H9 (cell line): ENCODE results near the gene TMEM271. TPM values are rescaled to one million over a fixed set of nuclear protein-coding genes. Genes with fewer than 3 reads are reported as not detected.

ENCODE experiments used
- DNase-seq: peaks from one replicate; pipeline ENCODE4 v3.0.0-alpha.2; 2017
- H2AFZ ChIP-seq: one replicate; pipeline ENCODE4 v1.6.1; 2013; ENCODE audit warnings: mild to moderate bottlenecking, low read length, control low read depth, moderate library complexity
- H2AK5ac ChIP-seq: 2 replicates; pipeline ENCODE4 v1.6.1; 2013; ENCODE audit warnings: low read length, control low read depth, mixed read lengths; ENCODE audit not compliant: insufficient read length
- H2BK120ac ChIP-seq: one replicate; pipeline ENCODE4 v1.6.1; 2013; ENCODE audit warnings: low read depth, mild to moderate bottlenecking, low read length, control low read depth, inconsistent platforms; ENCODE audit not compliant: poor library complexity, severe bottlenecking
- H2BK12ac ChIP-seq: 2 replicates; pipeline ENCODE4 v1.6.1; 2013; ENCODE audit warnings: low read length, control low read depth, mixed read lengths, low read depth; ENCODE audit not compliant: insufficient read length
- H2BK15ac ChIP-seq: 2 replicates; pipeline ENCODE4 v1.6.1; 2013; ENCODE audit warnings: low read depth, low read length, control low read depth
- H2BK20ac ChIP-seq: one replicate; pipeline ENCODE4 v1.6.1; 2013; ENCODE audit warnings: low read depth, mild to moderate bottlenecking, low read length, control low read depth, inconsistent platforms; ENCODE audit not compliant: poor library complexity, severe bottlenecking
- H2BK5ac ChIP-seq: 2 replicates; pipeline ENCODE4 v1.6.1; 2013; ENCODE audit warnings: low read length, control low read depth, mixed read lengths; ENCODE audit not compliant: insufficient read length
- H3K14ac ChIP-seq: 2 replicates; pipeline ENCODE4 v1.6.1; 2013; ENCODE audit warnings: low read length, control low read depth; ENCODE audit not compliant: insufficient read depth
- H3K18ac ChIP-seq: 2 replicates; pipeline ENCODE4 v1.6.1; 2013; ENCODE audit warnings: low read depth, mild to moderate bottlenecking, mixed read lengths, low read length, control low read depth; ENCODE audit not compliant: insufficient read length
- H3K23ac ChIP-seq: 2 replicates; pipeline ENCODE4 v1.6.1; 2013; ENCODE audit warnings: low read length, control low read depth, mixed read lengths, low read depth; ENCODE audit not compliant: insufficient read length
- H3K23me2 ChIP-seq: 2 replicates; pipeline ENCODE4 v1.6.1; 2013; ENCODE audit warnings: low read depth, mild to moderate bottlenecking, mixed read lengths, low read length, control low read depth; ENCODE audit not compliant: insufficient read length, poor library complexity, severe bottlenecking
- H3K27ac ChIP-seq: 2 replicates; pipeline ENCODE4 v1.5.1; 2013; ENCODE audit warnings: low read length, control low read depth, mixed read lengths, low read depth; ENCODE audit not compliant: insufficient read length
- H3K27me3 ChIP-seq: 2 replicates; pipeline ENCODE4 v1.6.1; 2013; ENCODE audit warnings: low read length, control low read depth, inconsistent platforms; ENCODE audit not compliant: insufficient read depth
- H3K4ac ChIP-seq: 2 replicates; pipeline ENCODE4 v1.6.1; 2013; ENCODE audit warnings: low read depth, mild to moderate bottlenecking, control low read depth, inconsistent platforms, low read length, moderate library complexity
- H3K4me1 ChIP-seq: 2 replicates; pipeline ENCODE4 v1.6.1; 2013; ENCODE audit warnings: low read length, control low read depth, inconsistent platforms; ENCODE audit not compliant: insufficient read depth
- H3K4me2 ChIP-seq: 2 replicates; pipeline ENCODE4 v1.6.1; 2013; ENCODE audit warnings: low read length, control low read depth, mixed read lengths; ENCODE audit not compliant: insufficient read length, insufficient read depth
- H3K56ac ChIP-seq: 2 replicates; pipeline ENCODE4 v1.6.1; 2013; ENCODE audit warnings: low read depth, mild to moderate bottlenecking, mixed read lengths, low read length, control low read depth; ENCODE audit not compliant: insufficient read length
- H3K79me1 ChIP-seq: 2 replicates; pipeline ENCODE4 v1.6.1; 2013; ENCODE audit warnings: low read depth, mild to moderate bottlenecking, moderate library complexity, low read length, control low read depth, inconsistent platforms; ENCODE audit not compliant: insufficient read depth, poor library complexity, severe bottlenecking
- H3K79me2 ChIP-seq: 2 replicates; pipeline ENCODE4 v1.6.1; 2013; ENCODE audit warnings: low read length, control low read depth, inconsistent platforms; ENCODE audit not compliant: insufficient read depth
- H3K9ac ChIP-seq: 2 replicates; pipeline ENCODE4 v1.6.1; 2013; ENCODE audit warnings: low read length, control low read depth, mixed read lengths; ENCODE audit not compliant: insufficient read length; ENCODE audit errors: extremely low read depth
- H3K9me3 ChIP-seq: one replicate; pipeline ENCODE4 v1.6.1; 2013; ENCODE audit warnings: low read depth, low read length, inconsistent platforms; ENCODE audit not compliant: control insufficient read depth
- H3T11ph ChIP-seq: one replicate; pipeline ENCODE4 v1.6.1; 2013; ENCODE audit warnings: mild to moderate bottlenecking, low read length, control low read depth, inconsistent platforms
- H4K20me1 ChIP-seq: one replicate; pipeline ENCODE4 v1.6.1; 2013; ENCODE audit not compliant: control insufficient read depth, insufficient read length, insufficient read depth
- H4K5ac ChIP-seq: 2 replicates; pipeline ENCODE4 v1.6.1; 2013; ENCODE audit warnings: low read depth, mild to moderate bottlenecking, mixed read lengths, low read length, control low read depth; ENCODE audit not compliant: insufficient read length
- H4K8ac ChIP-seq: replicated peaks from 2 replicates; pipeline ENCODE4 v1.6.1; 2013; ENCODE audit warnings: low read length, control low read depth, mixed read lengths, low read depth; ENCODE audit not compliant: insufficient read length
- H4K91ac ChIP-seq: 2 replicates; pipeline ENCODE4 v1.6.1; 2013; ENCODE audit warnings: low read depth, mild to moderate bottlenecking, moderate library complexity, mixed read lengths, low read length, control low read depth; ENCODE audit not compliant: insufficient read length
- H3K27ac Mint-ChIP-seq, 3 experiments: 2 replicates in 2 of 3; 3 replicates in 1 of 3; pipeline ENCODE4 v1.8.0; 2020 to 2021; ENCODE audit warnings: mixed read lengths in 3 of 3, mild to moderate bottlenecking in 1 of 3, moderate library complexity in 1 of 3
- H3K27me3 Mint-ChIP-seq: 2 replicates; pipeline ENCODE4 v1.8.0; 2021; ENCODE audit warnings: low read depth, mild to moderate bottlenecking, moderate library complexity, mixed read lengths
- H3K36me3 Mint-ChIP-seq, 3 experiments: 2 replicates in 2 of 3; 3 replicates in 1 of 3; pipeline ENCODE4 v1.8.0; 2020 to 2021; ENCODE audit warnings: low read depth in 3 of 3, mixed read lengths in 3 of 3; ENCODE audit not compliant: insufficient read depth in 1 of 3
- H3K4me1 Mint-ChIP-seq, 2 experiments: 2 replicates each; pipeline ENCODE4 v1.8.0; 2020; ENCODE audit warnings: mixed read lengths in 2 of 2
- H3K4me3 Mint-ChIP-seq, 2 experiments: 2 replicates in 1 of 2; 3 replicates in 1 of 2; pipeline ENCODE4 v1.8.0; 2020 to 2021; ENCODE audit warnings: mild to moderate bottlenecking in 2 of 2, mixed read lengths in 2 of 2, moderate library complexity in 1 of 2
- H3K9me3 Mint-ChIP-seq, 2 experiments: 2 replicates in 1 of 2; 3 replicates in 1 of 2; pipeline ENCODE4 v1.8.0; 2020; ENCODE audit warnings: mild to moderate bottlenecking in 2 of 2, mixed read lengths in 2 of 2, moderate library complexity in 1 of 2
- whole genome bisulfite sequencing: extraction: QIAGEN DNeasy Blood & Tissue Kit; methylation state at CpG from one replicate; pipeline ENCODE4 v1.1.7; 2013; ENCODE audit warnings: missing lambda C conversion rate, low lambda C conversion rate, mixed read lengths; ENCODE audit not compliant: insufficient read length; ENCODE audit errors: extremely low coverage; 5-methylcytosine and 5-hydroxymethylcytosine counted together
- total RNA-seq: library from RNA; stranded (reverse); gene quantifications from 2 replicates; pipeline ENCODE4 v1.2.1, GENCODE V29; 2021
- TF ChIP-seq, protein P1 (sequence below): fragments of 200-600 bp; sonication (generic); conservative IDR thresholded peaks from 3 replicates; pipeline ENCODE4 v1.8.0; 2021; ENCODE audit warnings: antibody characterized with exemption, mild to moderate bottlenecking

TMEM271 gene
- total RNA-seq, 1 experiment from 2014 or later, result 0.09 TPM

DNA sequence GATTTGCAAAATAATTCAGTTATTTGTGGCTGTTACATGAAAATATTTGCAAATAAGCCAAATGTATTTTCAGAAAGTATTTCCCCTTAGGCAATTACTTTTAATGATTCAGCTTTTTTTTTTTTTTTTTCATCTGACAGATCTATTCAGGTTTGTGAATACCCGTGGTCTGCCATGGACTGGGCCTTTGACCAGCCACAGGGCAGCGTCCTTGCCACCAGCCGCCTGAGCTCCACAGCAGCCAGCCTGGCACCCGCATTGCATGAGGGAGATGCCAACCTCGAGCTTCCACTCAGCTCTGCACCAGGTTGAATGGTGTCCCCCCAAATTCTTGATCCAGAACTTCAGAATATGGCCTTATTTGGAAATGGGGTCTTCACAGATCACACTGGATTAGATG, 14.7 kb downstream of the TMEM271 start:
- Histone ChIP-seq H2BK20ac (no peak overlapping the region), H4K5ac (no peak overlapping the region), H3T11ph (no peak overlapping the region), H3K27me3 (no peaks in the 10 kb centered on the region), H4K20me1 (no peaks in the 10 kb centered on the region), H3K18ac (no peak overlapping the region), H2BK15ac (no peak overlapping the region), H2AFZ (no peak overlapping the region), H3K9me3 (no peaks in the 10 kb centered on the region), H2BK5ac (no peak overlapping the region), H3K23ac (no peak overlapping the region), H3K23me2 (no peaks in the 10 kb centered on the region), H2BK12ac (no peak overlapping the region), H2AK5ac (no peak overlapping the region), H3K79me1 (no peaks in the 10 kb centered on the region), H3K4ac (no peak overlapping the region), H4K91ac (no peak overlapping the region), H2BK120ac (no peak overlapping the region), H3K4me1 (no peaks in the 10 kb centered on the region), H3K79me2 (no peaks in the 10 kb centered on the region), H3K9ac (no peak overlapping the region), H3K14ac (no peak overlapping the region), H4K8ac (no peak overlapping the region), H3K4me2 (no peak overlapping the region), H3K56ac (no peak overlapping the region), H3K27ac (no peak overlapping the region)
- TF ChIP-seq, protein P1, sequence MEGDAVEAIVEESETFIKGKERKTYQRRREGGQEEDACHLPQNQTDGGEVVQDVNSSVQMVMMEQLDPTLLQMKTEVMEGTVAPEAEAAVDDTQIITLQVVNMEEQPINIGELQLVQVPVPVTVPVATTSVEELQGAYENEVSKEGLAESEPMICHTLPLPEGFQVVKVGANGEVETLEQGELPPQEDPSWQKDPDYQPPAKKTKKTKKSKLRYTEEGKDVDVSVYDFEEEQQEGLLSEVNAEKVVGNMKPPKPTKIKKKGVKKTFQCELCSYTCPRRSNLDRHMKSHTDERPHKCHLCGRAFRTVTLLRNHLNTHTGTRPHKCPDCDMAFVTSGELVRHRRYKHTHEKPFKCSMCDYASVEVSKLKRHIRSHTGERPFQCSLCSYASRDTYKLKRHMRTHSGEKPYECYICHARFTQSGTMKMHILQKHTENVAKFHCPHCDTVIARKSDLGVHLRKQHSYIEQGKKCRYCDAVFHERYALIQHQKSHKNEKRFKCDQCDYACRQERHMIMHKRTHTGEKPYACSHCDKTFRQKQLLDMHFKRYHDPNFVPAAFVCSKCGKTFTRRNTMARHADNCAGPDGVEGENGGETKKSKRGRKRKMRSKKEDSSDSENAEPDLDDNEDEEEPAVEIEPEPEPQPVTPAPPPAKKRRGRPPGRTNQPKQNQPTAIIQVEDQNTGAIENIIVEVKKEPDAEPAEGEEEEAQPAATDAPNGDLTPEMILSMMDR, result no peak
- Mint-ChIP-seq H3K4me1 (no peaks in the 10 kb centered on the region), H3K27me3 (peaks cover 20% of the 10 kb centered on the region), H3K4me3 (no peak overlapping the region), H3K36me3 (peaks cover 0 to 18% (median 4%) of the 10 kb centered on the region in 3 experiments; a peak in 2 of 7 replicates), H3K9me3 (peaks cover 68 to 81% of the 10 kb centered on the region in 2 experiments), H3K27ac (no peak overlapping the region)
- no CpG with 5 or more reads among the region's 5 CpGs for WGBS
- no peak for DNase-seq
